Measurements from ENCODE around the gene EVC.

DNA sequence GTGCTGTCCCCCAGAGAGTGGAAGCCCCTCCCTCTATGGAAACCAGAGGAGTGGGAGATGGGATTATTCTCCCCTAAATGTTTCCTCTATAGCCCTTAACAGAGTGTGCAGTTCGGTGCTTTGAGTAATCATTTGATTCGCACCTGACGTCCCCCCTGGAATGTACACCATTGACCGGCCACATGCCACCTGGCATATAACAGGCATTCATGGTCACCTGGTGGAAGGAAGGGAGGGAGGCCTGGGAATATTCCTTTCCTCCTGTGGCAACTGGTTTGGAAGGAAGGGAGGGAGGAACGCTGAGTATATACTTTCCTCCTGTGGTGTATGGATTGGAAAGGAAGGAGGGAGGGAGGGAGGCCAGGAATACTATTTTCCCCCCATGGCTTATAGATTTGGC, 104.6 kb downstream of the EVC start:
- no peak for TF ChIP-seq YY1 (IDR thresholded peaks at IDR 0.05; ENCODE audit: insufficient read depth, insufficient read length)
- no peak for TF ChIP-seq ZNF274 (IDR thresholded peaks at IDR 0.05; ENCODE audit: low read depth, low read length)
- TF ChIP-seq SUZ12 (IDR thresholded peaks at IDR 0.05; ENCODE audit: extremely low read depth, insufficient read depth, insufficient read length): no peak

Data from NT2/D1 (cell line).